ENCODE data around the gene TOMM20.

DNA sequence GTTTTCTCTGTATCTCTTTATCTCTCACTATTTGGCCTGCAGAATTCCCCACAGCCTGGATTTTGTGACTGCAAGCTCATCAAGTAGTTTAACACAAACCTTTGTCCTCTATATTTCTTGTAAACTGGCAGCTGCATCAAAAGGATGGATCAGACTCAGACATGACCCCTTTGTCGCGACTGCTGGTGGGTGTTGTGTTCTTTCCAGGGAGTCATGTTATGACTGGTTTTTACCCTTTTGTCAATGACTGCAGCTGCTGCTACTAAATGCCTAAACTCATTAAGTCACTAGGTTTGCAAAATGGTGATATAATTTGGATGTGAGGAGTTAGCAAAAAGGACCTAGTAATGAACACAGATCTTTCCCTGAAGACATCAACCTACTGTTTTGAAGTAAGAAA lies 10.2 kb upstream of the TOMM20 start:
- TF ChIP-seq GATA2 (IDR thresholded peaks at IDR 0.05; ENCODE audit: low read depth, low read length) (no peak), GATA3 (IDR thresholded peaks at IDR 0.05; ENCODE audit: low read depth, low read length) (no peak)

All from SH-SY5Y (cell line).